ENCODE data around the gene IL1RAPL1.

The IL1RAPL1 gene

GRCh38 chrX:29143356-29143755 lies 556.1 kb downstream of the IL1RAPL1 start:
- DNase-seq = no peak

GRCh38 chrX:29143756-29144155 lies 556.5 kb downstream of the IL1RAPL1 start:
- DNase-seq = no peak

GRCh38 chrX:29145316-29145715 lies 558.1 kb downstream of the IL1RAPL1 start:
- no peak for DNase-seq

GRCh38 chrX:29148511-29148910 lies 561.3 kb downstream of the IL1RAPL1 start:
- no peak for DNase-seq

- no peak for DNase-seq
These were observed 568.0 kb downstream of the IL1RAPL1 start for GRCh38 chrX:29155286-29155685.

GRCh38 chrX:29172880-29173279 lies 585.6 kb downstream of the IL1RAPL1 start:
- DNase-seq = no peak

- DNase-seq = no peak
These were observed 600.0 kb downstream of the IL1RAPL1 start for GRCh38 chrX:29187264-29187663.

GRCh38 chrX:29196501-29196900 lies 609.3 kb downstream of the IL1RAPL1 start:
- DNase-seq = no peak

GRCh38 chrX:29215251-29215650 lies 628.0 kb downstream of the IL1RAPL1 start:
- DNase-seq = no peak

GRCh38 chrX:29225670-29226069 lies 638.4 kb downstream of the IL1RAPL1 start:
- DNase-seq = no peak

GRCh38 chrX:29229802-29230201 lies 642.6 kb downstream of the IL1RAPL1 start:
- DNase-seq = no peak

- DNase-seq = no peak
These were observed 644.6 kb downstream of the IL1RAPL1 start for GRCh38 chrX:29231800-29232199.

GRCh38 chrX:29233592-29234183 lies 646.4 kb downstream of the IL1RAPL1 start:
- DNase-seq = no peak

- no peak for DNase-seq
These were observed 650.7 kb downstream of the IL1RAPL1 start for GRCh38 chrX:29237972-29238371.

GRCh38 chrX:29241809-29242208 lies 654.6 kb downstream of the IL1RAPL1 start:
- no peak for DNase-seq

- DNase-seq = no peak
These were observed 655.6 kb downstream of the IL1RAPL1 start for GRCh38 chrX:29242856-29243255.

- DNase-seq = no peak
These were observed 656.7 kb downstream of the IL1RAPL1 start for GRCh38 chrX:29243942-29244341.

- DNase-seq = no peak
These were observed 667.3 kb downstream of the IL1RAPL1 start for GRCh38 chrX:29254515-29254914.

- no peak for DNase-seq
These were observed 670.3 kb downstream of the IL1RAPL1 start for GRCh38 chrX:29257521-29257920.

- no peak for DNase-seq
These were observed 682.1 kb downstream of the IL1RAPL1 start for GRCh38 chrX:29269390-29269789.

- no peak for DNase-seq
These were observed 687.3 kb downstream of the IL1RAPL1 start for GRCh38 chrX:29274517-29274916.

- no peak for DNase-seq
These were observed 688.7 kb downstream of the IL1RAPL1 start for GRCh38 chrX:29275928-29276327.

GRCh38 chrX:29281078-29281742 lies 694.0 kb downstream of the IL1RAPL1 start:
- DNase-seq = no peak

GRCh38 chrX:29285664-29286063 lies 698.4 kb downstream of the IL1RAPL1 start:
- DNase-seq = no peak
